ENCODE measurements around the gene PIGN.

Gene PIGN

GRCh38 chr18:62102221-62102620 lies 84.6 kb downstream of the PIGN start:
- no peak for DNase-seq

- DNase-seq, result no peak
Measured at GRCh38 chr18:62101321-62101721, 85.5 kb downstream of the PIGN start.

GRCh38 chr18:62098960-62099359 lies 87.9 kb downstream of the PIGN start:
- DNase-seq, result no peak

GRCh38 chr18:62097698-62098097 lies 89.2 kb downstream of the PIGN start:
- no peak for DNase-seq

- no peak for DNase-seq
Measured at GRCh38 chr18:62091487-62092120, 95.3 kb downstream of the PIGN start.

- DNase-seq, result no peak
Measured at GRCh38 chr18:62089174-62089573, 97.7 kb downstream of the PIGN start.

DNA sequence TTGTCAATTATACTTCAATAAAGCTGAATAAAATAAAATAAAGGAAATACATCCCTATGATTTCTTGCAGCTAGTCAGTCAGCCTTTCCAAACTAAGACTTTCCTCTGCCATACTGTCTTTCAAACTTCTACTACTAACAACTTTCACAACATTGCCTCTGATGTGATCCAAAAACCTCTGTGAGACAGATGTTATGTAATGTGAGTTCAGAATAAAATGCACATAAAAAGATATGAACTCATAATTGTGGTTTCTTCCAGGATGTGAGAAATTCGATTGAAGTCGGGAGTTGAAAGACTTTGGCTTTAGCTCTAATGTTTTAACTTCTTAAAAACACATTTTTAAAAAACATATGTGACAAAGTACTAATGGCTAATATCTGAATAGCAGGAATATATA lies 98.7 kb downstream of the PIGN start:
- DNase-seq, result no peak

DNA sequence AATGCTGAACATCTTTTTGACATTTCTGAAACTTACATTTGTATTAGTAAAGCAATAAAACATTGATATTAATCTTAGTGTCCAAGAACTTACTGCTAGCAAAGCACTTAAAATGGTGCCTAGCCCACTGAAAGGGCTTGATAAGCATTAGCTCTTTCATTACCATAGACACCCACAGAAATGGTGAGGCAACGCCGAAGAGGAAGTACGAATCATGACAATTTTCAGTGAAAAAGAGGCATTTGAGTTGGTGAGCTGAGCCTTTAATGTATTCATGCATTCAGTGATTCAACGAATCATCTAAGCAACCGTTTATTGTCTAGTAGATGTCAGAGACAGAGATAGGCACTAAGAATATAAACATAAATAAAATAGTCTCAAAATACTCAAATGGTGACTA lies 101.1 kb downstream of the PIGN start:
- DNase-seq, result no peak

DNA sequence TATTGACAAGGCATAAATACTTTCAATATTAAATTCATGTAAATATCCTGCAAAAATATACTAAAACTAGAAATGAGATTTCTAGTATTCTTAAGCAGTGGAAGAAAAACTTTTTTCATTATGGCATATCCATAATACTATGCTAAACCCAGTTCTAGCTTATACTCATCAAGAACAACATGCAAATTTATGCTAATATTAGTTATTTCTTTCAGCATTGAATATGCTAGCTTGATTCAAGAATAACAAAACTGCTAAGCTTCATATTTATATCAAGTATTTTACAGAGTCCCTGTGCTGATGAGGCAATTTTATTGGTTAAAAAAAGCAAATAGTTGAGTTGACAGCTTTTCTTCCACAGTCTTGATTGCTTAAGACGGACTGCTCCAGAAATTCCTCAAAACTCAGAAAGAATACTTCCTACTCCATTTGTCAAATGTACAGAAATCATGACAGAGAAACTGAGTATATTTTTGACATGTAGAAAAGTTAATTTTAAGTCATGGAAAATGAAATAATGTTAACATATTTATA lies 105.0 kb downstream of the PIGN start:
- DNase-seq, result no peak

- no peak for DNase-seq
Measured at GRCh38 chr18:62081248-62081647, 105.6 kb downstream of the PIGN start.

GRCh38 chr18:62080172-62080900 lies 106.5 kb downstream of the PIGN start:
- no peak for DNase-seq

DNA sequence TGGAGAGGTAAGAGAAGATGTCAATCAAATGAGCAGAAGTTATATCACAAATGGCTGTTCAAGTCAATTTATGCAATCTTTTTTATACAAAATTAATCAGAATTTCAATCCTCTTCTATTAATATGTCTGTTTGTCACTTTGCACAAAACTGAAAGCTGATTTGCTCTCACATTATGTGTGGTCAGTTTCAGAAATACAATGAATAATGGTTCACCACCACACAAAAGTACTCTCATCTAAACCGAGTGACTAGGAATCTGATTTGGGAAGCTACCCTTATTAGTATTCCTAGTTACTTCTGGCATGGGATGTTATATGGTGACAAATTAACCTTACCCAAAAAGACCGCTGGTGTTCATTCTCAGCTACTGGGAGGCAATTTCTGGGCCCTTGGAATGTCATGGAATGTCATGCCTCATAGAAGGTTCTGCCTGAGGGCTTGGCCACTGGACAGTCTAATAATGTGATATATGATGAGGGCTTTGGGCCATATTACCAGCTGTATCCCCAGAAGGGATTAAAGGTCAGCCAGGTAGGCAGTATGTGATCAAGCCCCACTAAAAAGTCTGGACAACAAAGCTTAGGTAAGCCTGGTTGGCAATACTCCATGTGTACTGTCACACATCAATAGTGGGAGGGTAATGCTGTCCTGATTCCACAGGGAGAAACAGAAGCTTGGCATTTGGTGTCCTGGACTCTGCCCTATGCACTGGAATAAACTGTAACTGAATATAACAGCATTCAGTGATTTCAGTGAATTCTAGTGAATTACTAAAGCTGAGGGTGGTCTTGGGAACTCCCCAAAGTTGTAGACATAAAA lies 113.2 kb downstream of the PIGN start:
- DNase-seq, result no peak

- DNase-seq, result no peak
Measured at GRCh38 chr18:62072370-62072769, 114.5 kb downstream of the PIGN start.

GRCh38 chr18:62071071-62071470 lies 115.8 kb downstream of the PIGN start:
- no peak for DNase-seq

- no peak for DNase-seq
Measured at GRCh38 chr18:62070302-62070701, 116.6 kb downstream of the PIGN start.

- DNase-seq, result no peak
Measured at GRCh38 chr18:62069556-62069955, 117.3 kb downstream of the PIGN start.

GRCh38 chr18:62066102-62066818 lies 120.6 kb downstream of the PIGN start:
- no peak for DNase-seq

DNA sequence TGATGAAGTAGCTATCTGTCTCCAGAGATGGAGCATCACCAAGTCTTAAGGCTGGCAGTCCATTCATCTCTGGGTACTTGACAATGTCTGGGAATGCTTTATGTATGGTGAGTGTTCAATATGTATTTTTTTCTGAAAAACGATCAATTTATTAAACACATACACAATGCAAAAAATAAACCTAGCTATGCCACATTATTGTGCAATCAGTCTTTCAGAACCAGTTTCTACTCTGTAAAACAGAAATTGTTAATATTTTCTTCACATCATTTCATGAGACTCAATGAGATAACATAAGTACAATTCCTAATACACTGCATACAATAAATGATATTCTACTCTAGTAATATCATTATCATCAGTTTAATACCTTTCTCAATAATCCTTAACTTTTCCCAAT lies 122.5 kb downstream of the PIGN start:
- no peak for DNase-seq

GRCh38 chr18:62061821-62062478 lies 124.9 kb downstream of the PIGN start:
- DNase-seq, result no peak

GRCh38 chr18:62060820-62061219 lies 126.0 kb downstream of the PIGN start:
- DNase-seq, result no peak

GRCh38 chr18:62054929-62055498 lies 131.8 kb downstream of the PIGN start:
- no peak for DNase-seq

DNA sequence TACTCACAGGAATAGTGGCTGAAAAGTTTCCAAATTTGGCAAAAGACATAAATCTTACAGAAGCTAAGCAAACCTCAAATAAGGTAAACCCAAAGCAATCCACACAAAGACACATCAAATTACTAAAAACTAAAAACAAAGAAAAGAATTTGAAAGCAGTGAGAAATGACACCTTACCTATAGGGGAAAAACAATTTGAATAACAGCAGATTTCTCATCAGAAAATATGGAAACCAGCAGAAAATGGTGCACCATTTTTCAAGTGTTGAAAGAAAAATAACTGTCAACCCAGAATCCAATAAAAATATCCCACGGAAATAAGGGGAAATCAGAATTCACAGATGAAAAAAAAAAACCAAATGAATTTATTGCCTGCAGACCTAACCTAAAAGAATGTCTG lies 138.6 kb downstream of the PIGN start:
- no peak for DNase-seq
